Naive thymus-derived CD4-positive, alpha-beta T cell (primary cell): Measurements from ENCODE around the gene ASL. TPM values are rescaled to one million over a fixed set of nuclear protein-coding genes. Genes with fewer than 3 reads are reported as not detected.
"Not testable (repeated sequence)": the region's sequence is repeated elsewhere in the genome, so short reads cannot be mapped to it uniquely, and the experiment has no call there.

Source experiments
- ATAC-seq: fragments of 150-1000 bp; cut with Tn5 transposase; 2 replicates; pipeline ENCODE4 v1.10.0; 2021; ENCODE audit warnings: mild to moderate bottlenecking, moderate library complexity
- CTCF ChIA-PET: fragments of 350-600 bp; sonication (Branson Sonifier 250); formaldehyde crosslinking; loops from one replicate; lab custom pipeline; 2021; ENCODE audit warnings: antibody characterized with exemption; lab: Charles Lee
- POLR2A ChIA-PET: fragments of 350-600 bp; sonication (Branson Sonifier 250); formaldehyde crosslinking; loops from one replicate; lab custom pipeline; 2021; ENCODE audit warnings: antibody characterized with exemption, inconsistent platforms; lab: Charles Lee
- DNase-seq, 9 donors: peaks; one replicate each; pipeline versions ENCODE4 v3.0.0 to v3.0.0-alpha.2; 2020 to 2022; ENCODE audit warnings: mixed read lengths in 1 of 9
- H3K27ac ChIP-seq: one replicate; pipeline ENCODE4 v1.7.0; 2013; ENCODE audit warnings: mild to moderate bottlenecking, low read depth, low read length, moderate library complexity
- H3K27me3 ChIP-seq, 2 donors: one replicate each; pipeline ENCODE4 v1.7.0; 2013; ENCODE audit warnings: low read length in 2 of 2, mild to moderate bottlenecking in 2 of 2, moderate library complexity in 2 of 2; ENCODE audit not compliant: control insufficient read depth in 2 of 2, insufficient read depth in 2 of 2
- H3K36me3 ChIP-seq, 3 experiments: 1 replicate in 2 of 3; 2 replicates in 1 of 3; pipeline ENCODE4 v1.7.0; 2013; ENCODE audit warnings: low read length in 3 of 3, mild to moderate bottlenecking in 3 of 3, moderate library complexity in 1 of 3; ENCODE audit not compliant: insufficient read depth in 3 of 3, control insufficient read depth in 2 of 3
- H3K4me1 ChIP-seq, 2 donors: one replicate each; pipeline ENCODE4 v1.7.0; 2013; ENCODE audit warnings: low read length in 2 of 2, mild to moderate bottlenecking in 2 of 2, moderate library complexity in 1 of 2; ENCODE audit not compliant: control insufficient read depth in 2 of 2, insufficient read depth in 2 of 2
- H3K4me3 ChIP-seq: 2 replicates; pipeline ENCODE4 v1.7.0; 2013; ENCODE audit warnings: mild to moderate bottlenecking, low read length
- H3K9me3 ChIP-seq, 3 experiments: 1 replicate in 2 of 3; 2 replicates in 1 of 3; pipeline ENCODE4 v1.7.0; 2013; ENCODE audit warnings: low read length in 3 of 3; ENCODE audit not compliant: control insufficient read depth in 2 of 3
- H3K27ac Mint-ChIP-seq, 9 donors: one replicate each; pipeline ENCODE4 v1.8.0; 2020 to 2022; ENCODE audit warnings: mixed read lengths in 9 of 9, mild to moderate bottlenecking in 8 of 9, moderate library complexity in 5 of 9, inconsistent platforms in 2 of 9
- H3K27me3 Mint-ChIP-seq, 5 donors: one replicate each; pipeline ENCODE4 v1.8.0; 2021 to 2022; ENCODE audit warnings: mixed read lengths in 5 of 5, mild to moderate bottlenecking in 1 of 5
- H3K36me3 Mint-ChIP-seq, 5 donors: one replicate each; pipeline ENCODE4 v1.8.0; 2020 to 2022; ENCODE audit warnings: mixed read lengths in 5 of 5, mild to moderate bottlenecking in 3 of 5, inconsistent platforms in 1 of 5
- H3K4me1 Mint-ChIP-seq, 7 donors: one replicate each; pipeline ENCODE4 v1.8.0; 2020 to 2022; ENCODE audit warnings: mixed read lengths in 7 of 7, mild to moderate bottlenecking in 3 of 7, inconsistent platforms in 1 of 7
- H3K4me3 Mint-ChIP-seq, 10 donors: one replicate each; pipeline ENCODE4 v1.8.0; 2020 to 2022; ENCODE audit warnings: mild to moderate bottlenecking in 10 of 10, mixed read lengths in 10 of 10, moderate library complexity in 6 of 10, inconsistent platforms in 2 of 10
- H3K9me3 Mint-ChIP-seq, 11 donors: one replicate each; pipeline ENCODE4 v1.8.0; 2020 to 2022; ENCODE audit warnings: mixed read lengths in 11 of 11, mild to moderate bottlenecking in 4 of 11, inconsistent platforms in 1 of 11, moderate library complexity in 1 of 11
- intact Hi-C, 2 donors: fragments of 100-400 bp; cut with micrococcal nuclease; formaldehyde crosslinking; loops; one replicate each; pipeline ENCODE4 v1.15.1; 2023
- polyA plus RNA-seq, 2 donors: library from polyadenylated mRNA; unstranded; fragments of 300-500 nt; fragmentation: Illumina TruSeq; gene quantifications; one replicate each; pipeline ENCODE4 v1.2.3, GENCODE V29; 2021
- total RNA-seq, 6 experiments: library from RNA in 5 of 6; stranded (reverse) in 5 of 6; gene quantifications; 1 replicate in 5 of 6; 2 replicates in 1 of 6; pipeline ENCODE4 v1.2.3 and lab custom pipeline; 2021 to 2026

ASL gene
- total and polyA plus RNA-seq, 7 experiments from 2014 or later = 4.9 to 29.7 (median 11.7) TPM

DNA sequence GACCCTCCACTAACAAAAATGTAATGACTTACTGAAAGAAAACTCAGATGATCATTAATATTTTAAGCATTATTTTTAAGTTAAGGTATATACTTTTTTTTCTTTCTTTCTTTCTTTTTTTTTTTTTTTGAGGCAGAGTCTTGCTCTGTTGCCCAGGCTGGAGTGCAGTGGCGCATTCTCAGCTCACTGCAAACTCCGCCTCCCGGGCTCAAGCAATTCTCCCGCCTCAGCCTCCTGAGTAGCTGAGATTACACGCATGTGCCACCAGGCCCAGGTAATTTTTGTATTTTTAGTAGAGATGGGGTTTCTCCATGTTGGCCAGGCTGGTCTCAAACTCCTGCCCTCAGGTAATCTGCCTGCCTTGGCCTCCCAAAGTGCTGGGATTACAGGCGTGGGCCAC, 26.5 kb downstream of the ASL start:
- H3K27ac ChIP-seq, H3K9me3 ChIP-seq, H3K27ac Mint-ChIP-seq, H3K36me3 ChIP-seq, DNase-seq, ATAC-seq, intact Hi-C loops, H3K4me3 ChIP-seq, H3K9me3 Mint-ChIP-seq, H3K4me1 ChIP-seq, H3K27me3 ChIP-seq, H3K27me3 Mint-ChIP-seq, CTCF ChIA-PET, H3K4me3 Mint-ChIP-seq, H3K36me3 Mint-ChIP-seq: not testable (repeated sequence)
- POLR2A ChIA-PET = interaction anchor here (0.7 kb wide), 1 partner anchor 12 kb away, joined by 3 read pairs; the partner anchor contains the start of gene CRCP
- H3K4me1 Mint-ChIP-seq = peaks cover 11 to 15% (median 12%) of the 10 kb centered on the region in 7 donors

DNA sequence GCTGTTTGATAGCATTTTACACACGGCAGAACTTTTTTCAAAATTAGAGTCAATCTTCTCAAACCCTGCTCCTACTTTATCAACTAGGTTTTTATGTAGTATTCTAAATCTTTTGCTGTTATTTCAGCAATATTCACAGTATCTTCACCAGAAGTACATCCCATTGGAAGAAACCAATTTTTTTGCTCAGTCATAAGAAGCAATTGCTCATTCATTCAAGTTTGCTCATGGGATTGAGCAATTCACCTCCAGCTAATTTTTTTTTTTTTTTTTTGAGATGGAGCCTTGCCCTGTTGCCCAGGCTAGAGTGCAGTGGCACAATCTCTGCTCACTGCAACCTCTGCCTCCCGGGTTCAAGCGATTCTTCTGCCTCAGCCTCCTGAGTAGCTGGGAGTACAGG, 28.4 kb downstream of the ASL start:
- CTCF ChIA-PET, H3K9me3 ChIP-seq: not testable (repeated sequence)
- POLR2A ChIA-PET = interaction anchor here (0.7 kb wide), 1 partner anchor 1236 kb away, joined by 4 read pairs; no protein-coding TSS in a partner anchor

DNA sequence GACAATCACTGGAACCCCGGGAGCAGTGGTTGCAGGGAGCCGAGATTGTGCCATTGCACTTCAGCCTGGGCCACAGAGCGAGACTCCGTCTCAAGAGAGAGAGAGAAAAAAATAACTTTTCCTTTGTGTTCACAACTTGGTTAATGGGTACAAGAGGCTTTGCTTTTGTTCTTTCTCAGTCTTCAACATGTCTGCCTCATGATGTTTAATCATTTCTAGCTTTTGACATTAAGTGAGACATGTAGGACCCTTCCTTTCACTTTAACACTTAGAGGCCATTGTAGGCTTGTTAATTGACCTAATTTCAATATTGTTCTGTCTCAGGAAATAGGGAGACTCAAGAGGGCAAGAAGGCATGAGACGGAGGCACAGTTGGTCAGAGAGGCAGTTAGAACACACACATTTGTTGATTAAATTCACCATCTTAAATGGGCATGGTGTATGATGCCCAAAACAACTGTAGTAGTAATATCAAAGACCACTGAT, 29.7 kb downstream of the ASL start:
- no peaks in the 10 kb centered on the region for H3K36me3 ChIP-seq
- H3K27me3 Mint-ChIP-seq = no peaks in the 10 kb centered on the region
- H3K4me3 Mint-ChIP-seq = no peak overlapping the region
- peak overlapping the region in 1 of 9 donors; percentile 18 for H3K27ac Mint-ChIP-seq
- H3K9me3 ChIP-seq = no peaks in the 10 kb centered on the region
- H3K4me3 ChIP-seq = no peak overlapping the region
- H3K36me3 Mint-ChIP-seq = peaks cover 0 to 3% (median 0%) of the 10 kb centered on the region in 5 donors
- POLR2A ChIA-PET = interaction anchor here (0.7 to 0.8 kb wide), 2 partner anchors 10 kb away, joined by 3 read pairs; no protein-coding TSS in a partner anchor
- H3K9me3 Mint-ChIP-seq = no peaks in the 10 kb centered on the region
- no peaks in the 10 kb centered on the region for H3K4me1 ChIP-seq
- no peak overlapping the region for H3K27ac ChIP-seq
- H3K4me1 Mint-ChIP-seq = peaks cover 1 to 6% (median 2%) of the 10 kb centered on the region in 7 donors
- ATAC-seq = no peak
- CTCF ChIA-PET = no interaction called here
- no peak for DNase-seq
- intact Hi-C loops = no loop called here
- H3K27me3 ChIP-seq = no peaks in the 10 kb centered on the region

More for the DNA sequence above, 28.4 kb downstream of the ASL start:
- H3K4me1 Mint-ChIP-seq = peaks cover 11 to 15% (median 11%) of the 10 kb centered on the region in 7 donors
- H3K36me3 Mint-ChIP-seq, intact Hi-C loops, H3K4me1 ChIP-seq, H3K27me3 ChIP-seq, ATAC-seq, DNase-seq, H3K4me3 ChIP-seq, H3K27ac ChIP-seq, H3K27me3 Mint-ChIP-seq, H3K4me3 Mint-ChIP-seq, H3K27ac Mint-ChIP-seq, H3K9me3 Mint-ChIP-seq, H3K36me3 ChIP-seq: not testable (repeated sequence)

GRCh38 chr7:66108410-66108809, 32.8 kb downstream of the ASL start:
- H3K4me3 Mint-ChIP-seq, ATAC-seq: not testable (repeated sequence)
- CTCF ChIA-PET = interaction anchor here (0.7 kb wide), 1 partner anchor 321 kb away, joined by 3 read pairs; no protein-coding TSS in a partner anchor

DNA sequence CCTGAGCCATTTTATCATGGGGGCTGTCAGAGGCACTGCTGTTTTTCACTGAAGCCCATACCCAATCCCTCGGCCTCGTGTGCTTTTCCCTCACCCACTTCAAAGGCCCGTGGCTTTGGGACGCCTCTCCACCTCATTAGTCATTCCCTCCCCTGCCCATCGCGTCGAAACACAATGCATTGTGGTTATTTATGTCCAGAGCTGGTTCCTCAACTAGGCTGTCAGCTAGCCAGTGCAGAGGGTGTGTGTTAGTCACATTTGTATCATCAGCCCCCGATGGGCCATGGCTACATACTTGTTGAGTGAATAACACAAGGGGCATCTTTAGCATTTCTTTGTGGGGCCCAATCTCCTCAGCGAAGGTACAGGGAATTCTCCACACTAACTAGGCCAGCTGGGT, 35.2 kb downstream of the ASL start:
- ChIA-PET POLR2A (no interaction called here), CTCF (no interaction called here)
- no peaks in the 10 kb centered on the region for H3K27me3 ChIP-seq
- H3K36me3 Mint-ChIP-seq = peaks cover 0 to 9% (median 3%) of the 10 kb centered on the region in 5 donors
- H3K4me3 Mint-ChIP-seq = no peak overlapping the region
- no peaks in the 10 kb centered on the region for H3K27me3 Mint-ChIP-seq
- intact Hi-C loops = loop anchor here (10.0 kb wide), 5 partner anchors 94 to 1796 kb away; partner anchors contain the start of genes TPST1 (in 1 of the 2) and ZNF736 (in 1 of the 2)
- no peak overlapping the region for H3K27ac Mint-ChIP-seq
- no peaks in the 10 kb centered on the region for H3K9me3 ChIP-seq
- ATAC-seq = no peak
- peaks cover 0 to 5% (median 0%) of the 10 kb centered on the region in 11 donors for H3K9me3 Mint-ChIP-seq
- H3K4me1 ChIP-seq = peaks cover 5 to 11% of the 10 kb centered on the region in 2 donors
- peaks cover 1 to 16% (median 11%) of the 10 kb centered on the region in 7 donors for H3K4me1 Mint-ChIP-seq
- H3K36me3 ChIP-seq = peaks cover 0 to 5% (median 0%) of the 10 kb centered on the region in 3 experiments
- no peak for DNase-seq
- H3K4me3 ChIP-seq = no peak overlapping the region
- H3K27ac ChIP-seq = no peak overlapping the region

More at GRCh38 chr7:66108410-66108809, 32.8 kb downstream of the ASL start:
- H3K27ac ChIP-seq, H3K4me3 ChIP-seq, H3K27me3 ChIP-seq, H3K9me3 Mint-ChIP-seq, H3K27ac Mint-ChIP-seq, H3K4me1 Mint-ChIP-seq, DNase-seq, H3K4me1 ChIP-seq, intact Hi-C loops, H3K27me3 Mint-ChIP-seq, H3K36me3 Mint-ChIP-seq, H3K36me3 ChIP-seq, H3K9me3 ChIP-seq: not testable (repeated sequence)
- POLR2A ChIA-PET = interaction anchor here (0.6 kb wide), 1 partner anchor 926 kb away, joined by 3 read pairs; no protein-coding TSS in a partner anchor

- peak; percentile 78 to 87 (median 83) for DNase-seq
These were observed 39.4 kb downstream of the ASL start, which contains the start of gene CRCP for GRCh38 chr7:66114743-66115649. TSS of gene CRCP (plus strand) at chr7:66114847. CDS start at chr7:66114963, 116 bp downstream.

More at GRCh38 chr7:66114743-66115649, 39.4 kb downstream of the ASL start, which contains the start of gene CRCP:
- H3K4me1 ChIP-seq = peaks cover 14 to 26% of the 10 kb centered on the region in 2 donors
- peaks cover 0 to 7% (median 0%) of the 10 kb centered on the region in 3 experiments for H3K36me3 ChIP-seq
- peak within 1 kb of the TSS; percentile 95 for H3K27ac ChIP-seq
- no peaks in the 10 kb centered on the region for H3K27me3 ChIP-seq
- peaks cover 0 to 5% (median 0%) of the 10 kb centered on the region in 11 donors for H3K9me3 Mint-ChIP-seq
- peak within 1 kb of the TSS; percentile 94 to 98 (median 96) for H3K27ac Mint-ChIP-seq
- H3K9me3 ChIP-seq = no peaks in the 10 kb centered on the region
- peaks cover 28 to 56% (median 47%) of the 10 kb centered on the region in 7 donors for H3K4me1 Mint-ChIP-seq
- peaks cover 0 to 22% (median 9%) of the 10 kb centered on the region in 5 donors for H3K36me3 Mint-ChIP-seq
- CTCF ChIA-PET = interaction anchor here (0.6 to 0.7 kb wide), 4 partner anchors 8 to 914 kb away, joined by 3 to 6 read pairs (median 4); no protein-coding TSS in a partner anchor
- ATAC-seq = peak; percentile 94
- H3K4me3 ChIP-seq = peak within 1 kb of the TSS; percentile 87
- intact Hi-C loops = loop anchor here (1.0 to 10.0 kb wide), 15 partner anchors 15 to 1800 kb away; partner anchors contain the start of genes ASL (in 2 of the 2), TPST1 (in 2 of the 2), GUSB (in 1 of the 2) and TYW1 (in 1 of the 2)
- POLR2A ChIA-PET = interaction anchor here (0.9 to 1.4 kb wide), 7 partner anchors 10 to 806 kb away, joined by 3 to 6 read pairs (median 3); partner anchors contain the start of gene TMEM248
- H3K4me3 Mint-ChIP-seq = peak within 1 kb of the TSS; percentile 94 to 98 (median 96)
- H3K27me3 Mint-ChIP-seq = no peaks in the 10 kb centered on the region
